Liver (tissue), 9 donors: Measurements from ENCODE around the gene MEF2D. TPM values are rescaled to one million over a fixed set of nuclear protein-coding genes. Genes with fewer than 3 reads are reported as not detected.

ENCODE experiments used
- DNase-seq: peaks from one replicate; pipeline ENCODE4 v3.0.0-alpha.2; 2017; ENCODE audit warnings: low spot score
- H3K27ac ChIP-seq, 2 donors: one replicate each; pipeline ENCODE4 v1.7.0; 2013; ENCODE audit warnings: inconsistent platforms in 2 of 2, low read length in 2 of 2, control low read depth in 1 of 2, low read depth in 1 of 2, mild to moderate bottlenecking in 1 of 2
- H3K27me3 ChIP-seq, 4 donors: one replicate each; pipeline versions ENCODE4 v1.6.1 to v1.7.0; 2013; ENCODE audit warnings: low read length in 3 of 4, inconsistent platforms in 1 of 4, mild to moderate bottlenecking in 1 of 4, moderate library complexity in 1 of 4; ENCODE audit not compliant: control insufficient read depth in 4 of 4, insufficient read depth in 4 of 4
- H3K36me3 ChIP-seq, 4 donors: one replicate each; pipeline versions ENCODE4 v1.6.1 to v1.7.0; 2013; ENCODE audit warnings: low read length in 3 of 4, mild to moderate bottlenecking in 3 of 4, low read depth in 1 of 4, moderate library complexity in 1 of 4; ENCODE audit not compliant: control insufficient read depth in 4 of 4, insufficient read depth in 3 of 4
- H3K4me1 ChIP-seq, 4 donors: one replicate each; pipeline versions ENCODE4 v1.6.1 to v1.7.0; 2013; ENCODE audit warnings: low read length in 3 of 4, mild to moderate bottlenecking in 3 of 4, moderate library complexity in 1 of 4; ENCODE audit not compliant: control insufficient read depth in 4 of 4, insufficient read depth in 4 of 4
- H3K4me3 ChIP-seq, 3 donors: one replicate each; pipeline versions ENCODE4 v1.6.1 to v1.7.0; 2013; ENCODE audit warnings: low read length in 3 of 3, control low read depth in 1 of 3, low read depth in 1 of 3, mild to moderate bottlenecking in 1 of 3
- H3K9ac ChIP-seq, 2 donors: one replicate each; pipeline ENCODE4 v1.7.0; 2013; ENCODE audit warnings: low read length in 2 of 2, mild to moderate bottlenecking in 2 of 2, moderate library complexity in 2 of 2, control low read depth in 1 of 2, low read depth in 1 of 2
- H3K9me3 ChIP-seq, 4 donors: one replicate each; pipeline versions ENCODE4 v1.6.1 to v1.7.0; 2013; ENCODE audit warnings: low read length in 3 of 4; ENCODE audit not compliant: control insufficient read depth in 4 of 4
- EGR1 ChIP-seq, 2 donors: IDR thresholded peaks; 2 replicates each; pipeline ENCODE4 v1.6.1; 2016 to 2018; ENCODE audit warnings: antibody characterized with exemption in 2 of 2, low read depth in 2 of 2
- FOXA1 ChIP-seq: IDR thresholded peaks from 2 replicates; pipeline ENCODE4 v1.6.1; 2016; ENCODE audit warnings: antibody characterized with exemption
- FOXA2 ChIP-seq: IDR thresholded peaks from 2 replicates; pipeline ENCODE4 v1.6.1; 2016; ENCODE audit warnings: antibody characterized with exemption
- GABPA ChIP-seq, 2 donors: IDR thresholded peaks in 1 of 2; conservative IDR thresholded peaks in 1 of 2; 2 replicates each; pipeline ENCODE4 v1.6.1; 2016; ENCODE audit warnings: antibody characterized with exemption in 2 of 2, mild to moderate bottlenecking in 1 of 2, moderate library complexity in 1 of 2
- HNF4A ChIP-seq, 2 donors: conservative IDR thresholded peaks; 2 replicates each; pipeline ENCODE4 v1.6.1; 2016; ENCODE audit warnings: antibody characterized with exemption in 2 of 2, mild to moderate bottlenecking in 2 of 2
- HNF4G ChIP-seq: IDR thresholded peaks from 2 replicates; pipeline ENCODE4 v1.6.1; 2016; ENCODE audit warnings: antibody characterized with exemption
- JUND ChIP-seq, 2 donors: IDR thresholded peaks; 2 replicates each; pipeline ENCODE4 v1.6.1; 2016; ENCODE audit warnings: antibody characterized with exemption in 2 of 2
- NR2F2 ChIP-seq: IDR thresholded peaks from 2 replicates; pipeline ENCODE4 v1.6.1; 2016; ENCODE audit warnings: antibody characterized with exemption
- RAD21 ChIP-seq, 2 donors: IDR thresholded peaks; 2 replicates each; pipeline ENCODE4 v1.6.1; 2016; ENCODE audit warnings: antibody characterized with exemption in 2 of 2, mild to moderate bottlenecking in 2 of 2
- REST ChIP-seq: IDR thresholded peaks from 2 replicates; pipeline ENCODE4 v1.6.1; 2016; ENCODE audit warnings: antibody characterized with exemption, mild to moderate bottlenecking
- RXRA ChIP-seq, 2 donors: IDR thresholded peaks; 2 replicates each; pipeline ENCODE4 v1.6.1; 2017 to 2018; ENCODE audit warnings: antibody characterized with exemption in 2 of 2, mild to moderate bottlenecking in 1 of 2
- SP1 ChIP-seq: IDR thresholded peaks from 2 replicates; pipeline ENCODE4 v1.6.1; 2018; ENCODE audit warnings: antibody characterized with exemption, mild to moderate bottlenecking
- YY1 ChIP-seq: IDR thresholded peaks from 2 replicates; pipeline ENCODE4 v1.6.1; 2016; ENCODE audit warnings: antibody characterized with exemption, mild to moderate bottlenecking
- ZBTB33 ChIP-seq: IDR thresholded peaks from 2 replicates; pipeline ENCODE4 v1.6.1; 2016; ENCODE audit warnings: antibody characterized with exemption
- WGBS: extraction: QIAGEN DNeasy Blood & Tissue Kit; methylation state at CpG from one replicate; pipeline ENCODE4 v1.1.7; 2013; 5-methylcytosine and 5-hydroxymethylcytosine counted together
- polyA plus RNA-seq, 2 donors: library from polyadenylated mRNA; stranded (reverse) in 1 of 2; unstranded in 1 of 2; fragments of 200-250 nt in 1 of 2; fragments of >200 nt in 1 of 2; fragmentation: Nextera tagmentation in 1 of 2; extraction: Ambion mirVana in 1 of 2; gene quantifications; one replicate each; pipeline versions ENCODE4 v1.2.1 to v1.2.3, GENCODE V29; 2013 to 2015
- total RNA-seq, 2 donors: library from RNA; depleted of rRNA; stranded (reverse); fragments of >200 nt; gene quantifications; one replicate each; pipeline ENCODE4 v1.2.3, GENCODE V29; 2014
- TF ChIP-seq, protein P1 (sequence below): IDR thresholded peaks from 2 replicates; pipeline ENCODE4 v1.6.1; 2016; ENCODE audit warnings: antibody characterized with exemption
- TF ChIP-seq, protein P2 (sequence below): IDR thresholded peaks from 2 replicates; pipeline ENCODE4 v1.6.1; 2016; ENCODE audit warnings: antibody characterized with exemption
- donor health status: healthy.
- donor health status: healthy.
- donor health status: healthy.
- donor health status: healthy.
- donor health status: healthy.

Gene MEF2D
- total and polyA plus RNA-seq, 4 donors: 3.4 to 7.6 (median 5.5) TPM

DNA sequence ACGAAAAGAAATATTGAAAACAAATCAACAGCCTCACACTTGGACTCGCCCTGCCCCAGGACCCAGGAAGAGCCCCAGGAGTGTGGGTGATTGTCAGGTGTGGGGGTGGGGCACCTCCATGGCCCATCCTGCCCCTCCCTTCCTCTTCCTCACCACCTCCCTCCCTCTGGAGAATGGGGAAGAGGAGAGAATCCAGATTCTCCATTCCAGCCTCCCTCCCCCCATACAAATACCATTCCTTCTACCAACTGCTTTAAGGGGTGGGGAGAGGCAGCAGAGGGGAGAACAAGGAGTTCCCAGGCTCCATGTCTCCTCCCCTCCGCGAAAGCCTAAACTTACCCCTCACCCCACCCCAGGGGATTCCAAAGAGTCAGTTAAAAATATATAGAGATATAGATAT, 36.7 kb downstream of the MEF2D start:
- Histone ChIP-seq H3K4me3 (no peak overlapping the region), H3K27ac (no peak overlapping the region), H3K9ac (no peak overlapping the region), H3K36me3 (peaks cover 8 to 22% (median 16%) of the 10 kb centered on the region in 4 donors), H3K4me1 (no peaks in the 10 kb centered on the region), H3K27me3 (no peaks in the 10 kb centered on the region), H3K9me3 (no peaks in the 10 kb centered on the region)
- 88% methylated on average over 4 of the region's 4 CpGs for WGBS
- TF ChIP-seq RAD21 (IDR thresholded peaks at IDR 0.05): no peak
- TF ChIP-seq JUND (IDR thresholded peaks at IDR 0.05): no peak
- no peak for TF ChIP-seq GABPA (IDR thresholded peaks at IDR 0.05 in 1 of 2, conservative IDR thresholded peaks at IDR 0.05 in 1 of 2)
- TF ChIP-seq YY1: no peak
- no peak for TF ChIP-seq FOXA1
- TF ChIP-seq EGR1 (IDR thresholded peaks at IDR 0.05; ENCODE audit: low read depth in 2 of 2): no peak
- TF ChIP-seq SP1: no peak
- TF ChIP-seq, protein P1, sequence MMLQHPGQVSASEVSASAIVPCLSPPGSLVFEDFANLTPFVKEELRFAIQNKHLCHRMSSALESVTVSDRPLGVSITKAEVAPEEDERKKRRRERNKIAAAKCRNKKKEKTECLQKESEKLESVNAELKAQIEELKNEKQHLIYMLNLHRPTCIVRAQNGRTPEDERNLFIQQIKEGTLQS: no peak
- TF ChIP-seq FOXA2: no peak
- TF ChIP-seq ZBTB33: no peak
- TF ChIP-seq HNF4G: no peak
- TF ChIP-seq, protein P2, sequence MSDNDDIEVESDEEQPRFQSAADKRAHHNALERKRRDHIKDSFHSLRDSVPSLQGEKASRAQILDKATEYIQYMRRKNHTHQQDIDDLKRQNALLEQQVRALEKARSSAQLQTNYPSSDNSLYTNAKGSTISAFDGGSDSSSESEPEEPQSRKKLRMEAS: no peak
- no peak for TF ChIP-seq HNF4A (conservative IDR thresholded peaks at IDR 0.05)
- no peak for TF ChIP-seq REST
- no peak for DNase-seq

GRCh38 chr1:156462954-156463795, 37.4 kb downstream of the MEF2D start:
- H3K4me1 ChIP-seq: no peaks in the 10 kb centered on the region
- H3K27ac ChIP-seq: no peak overlapping the region
- no peak for DNase-seq
- peaks cover 7 to 15% (median 10%) of the 10 kb centered on the region in 4 donors for H3K36me3 ChIP-seq
- TF ChIP-seq RAD21 (IDR thresholded peaks at IDR 0.05): no peak
- no peak for TF ChIP-seq GABPA (IDR thresholded peaks at IDR 0.05 in 1 of 2, conservative IDR thresholded peaks at IDR 0.05 in 1 of 2)
- no peak for TF ChIP-seq FOXA1
- no peak for TF ChIP-seq FOXA2
- no peak for TF ChIP-seq RXRA (IDR thresholded peaks at IDR 0.05)
- TF ChIP-seq ZBTB33: no peak
- no peak for TF ChIP-seq NR2F2
- H3K9me3 ChIP-seq: no peaks in the 10 kb centered on the region
- no peaks in the 10 kb centered on the region for H3K27me3 ChIP-seq
- no peak overlapping the region for H3K4me3 ChIP-seq
- WGBS: 89% methylated on average over 20 of the region's 20 CpGs
- H3K9ac ChIP-seq: no peak overlapping the region
